Left ventricle myocardium inferior (tissue), 1 donor: ENCODE results near the gene MTX2. TPM values are rescaled to one million over a fixed set of nuclear protein-coding genes. Genes with fewer than 3 reads are reported as not detected.

Source experiments
- DNase-seq: peaks from one replicate; pipeline ENCODE4 v3.0.0-alpha.2; 2020
- H3K27ac ChIP-seq: fragments of 200-600 bp; replicated peaks from 2 replicates; pipeline ENCODE4 v1.8.0; 2021
- H3K27me3 ChIP-seq: fragments of 200-600 bp; 2 replicates; pipeline ENCODE4 v1.8.0; 2021; ENCODE audit warnings: low read depth
- H3K36me3 ChIP-seq: fragments of 200-600 bp; 2 replicates; pipeline ENCODE4 v1.8.0; 2021
- H3K4me1 ChIP-seq: fragments of 200-600 bp; 2 replicates; pipeline ENCODE4 v1.8.0; 2021
- H3K4me3 ChIP-seq: fragments of 200-600 bp; 2 replicates; pipeline ENCODE4 v1.8.0; 2021; ENCODE audit warnings: mild to moderate bottlenecking, moderate library complexity
- H3K9me3 ChIP-seq: fragments of 200-600 bp; replicated peaks from 2 replicates; pipeline ENCODE4 v1.8.0; 2021
- intact Hi-C: fragments of 100-400 bp; cut with micrococcal nuclease; formaldehyde crosslinking; loops from one replicate; pipeline ENCODE4 v1.11.0; 2022
- total RNA-seq: library from RNA; stranded (reverse); fragmentation: NEBNext Ultra II Directional; extraction: Animal tissue kit (Norgen Biotek cat#: 25700); gene quantifications from one replicate; pipeline ENCODE4 v1.2.1, GENCODE V29; 2021
- TF ChIP-seq, protein P1 (sequence below): fragments of 200-600 bp; IDR thresholded peaks from 2 replicates; pipeline ENCODE4 v1.8.0; 2021; ENCODE audit warnings: antibody characterized with exemption, mild to moderate bottlenecking, borderline replicate concordance
- donor health status: DM: no; HTN: yes; CAD: no; lungs with severe emphysema.

Gene MTX2
- total RNA-seq, 1 donor from 2014 or later, result 52.0 TPM

DNA sequence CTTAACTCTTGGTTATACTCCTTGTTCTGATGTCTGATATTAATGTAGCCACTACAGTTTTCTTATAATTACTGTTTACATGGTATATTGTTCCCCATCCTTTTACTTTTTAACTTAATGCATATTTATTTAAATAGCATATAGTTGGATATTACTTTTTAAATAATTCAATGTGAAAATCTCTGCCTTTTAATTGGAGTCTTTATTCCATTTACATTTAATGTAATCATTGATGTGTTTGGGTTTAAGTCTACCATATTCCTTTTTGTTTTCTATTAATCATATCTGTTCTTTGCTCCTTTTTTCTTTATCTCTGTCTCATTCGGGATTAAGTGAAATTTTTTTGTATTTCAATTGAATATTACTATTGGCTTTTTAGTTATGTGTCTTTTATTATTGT lies 109.1 kb downstream of the MTX2 start:
- TF ChIP-seq, protein P1, sequence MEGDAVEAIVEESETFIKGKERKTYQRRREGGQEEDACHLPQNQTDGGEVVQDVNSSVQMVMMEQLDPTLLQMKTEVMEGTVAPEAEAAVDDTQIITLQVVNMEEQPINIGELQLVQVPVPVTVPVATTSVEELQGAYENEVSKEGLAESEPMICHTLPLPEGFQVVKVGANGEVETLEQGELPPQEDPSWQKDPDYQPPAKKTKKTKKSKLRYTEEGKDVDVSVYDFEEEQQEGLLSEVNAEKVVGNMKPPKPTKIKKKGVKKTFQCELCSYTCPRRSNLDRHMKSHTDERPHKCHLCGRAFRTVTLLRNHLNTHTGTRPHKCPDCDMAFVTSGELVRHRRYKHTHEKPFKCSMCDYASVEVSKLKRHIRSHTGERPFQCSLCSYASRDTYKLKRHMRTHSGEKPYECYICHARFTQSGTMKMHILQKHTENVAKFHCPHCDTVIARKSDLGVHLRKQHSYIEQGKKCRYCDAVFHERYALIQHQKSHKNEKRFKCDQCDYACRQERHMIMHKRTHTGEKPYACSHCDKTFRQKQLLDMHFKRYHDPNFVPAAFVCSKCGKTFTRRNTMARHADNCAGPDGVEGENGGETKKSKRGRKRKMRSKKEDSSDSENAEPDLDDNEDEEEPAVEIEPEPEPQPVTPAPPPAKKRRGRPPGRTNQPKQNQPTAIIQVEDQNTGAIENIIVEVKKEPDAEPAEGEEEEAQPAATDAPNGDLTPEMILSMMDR, result no peak
- intact Hi-C loops, result no loop called here
- H3K27ac ChIP-seq, result no peak overlapping the region
- peaks cover 31% of the 10 kb centered on the region for H3K9me3 ChIP-seq
- no peak for DNase-seq
- H3K4me1 ChIP-seq, result no peaks in the 10 kb centered on the region
- no peak overlapping the region for H3K4me3 ChIP-seq
- H3K36me3 ChIP-seq, result no peaks in the 10 kb centered on the region
- H3K27me3 ChIP-seq, result no peaks in the 10 kb centered on the region

GRCh38 chr2:176380341-176380740 lies 111.1 kb downstream of the MTX2 start:
- Histone ChIP-seq H3K27me3 (peaks cover 3% of the 10 kb centered on the region), H3K9me3 (peaks cover 31% of the 10 kb centered on the region), H3K27ac (no peak overlapping the region), H3K4me1 (no peaks in the 10 kb centered on the region), H3K4me3 (no peak overlapping the region), H3K36me3 (no peaks in the 10 kb centered on the region)
- no peak for DNase-seq
- TF ChIP-seq, protein P1, result no peak
- intact Hi-C loops, result no loop called here

DNA sequence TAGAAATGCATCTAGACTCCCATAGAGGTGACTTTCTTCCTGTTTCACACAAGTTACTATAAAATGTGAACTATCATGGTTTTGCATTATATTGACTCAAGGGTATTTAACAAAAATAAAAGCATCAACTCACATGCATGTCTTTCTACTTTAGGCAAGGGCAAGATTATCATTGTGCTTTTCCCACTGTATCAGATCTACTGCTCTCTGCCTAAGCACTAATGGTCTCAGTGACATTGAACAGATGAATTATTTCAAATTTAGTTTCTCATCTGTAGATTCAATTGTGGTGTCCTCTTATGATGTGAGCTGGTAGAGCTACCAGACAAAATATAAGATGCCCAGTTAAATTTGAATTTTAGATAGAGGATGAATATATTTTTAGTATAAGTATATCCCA lies 113.9 kb downstream of the MTX2 start:
- TF ChIP-seq, protein P1, result no peak
- peaks cover 3% of the 10 kb centered on the region for H3K27me3 ChIP-seq
- no peaks in the 10 kb centered on the region for H3K36me3 ChIP-seq
- H3K9me3 ChIP-seq, result peaks cover 19% of the 10 kb centered on the region
- DNase-seq, result no peak
- H3K4me3 ChIP-seq, result no peak overlapping the region
- H3K4me1 ChIP-seq, result no peaks in the 10 kb centered on the region
- intact Hi-C loops, result no loop called here
- no peak overlapping the region for H3K27ac ChIP-seq

GRCh38 chr2:176383836-176384442 lies 114.7 kb downstream of the MTX2 start:
- TF ChIP-seq, protein P1, result no peak
- H3K9me3 ChIP-seq, result peaks cover 11% of the 10 kb centered on the region
- peaks cover 3% of the 10 kb centered on the region for H3K27me3 ChIP-seq
- H3K4me1 ChIP-seq, result no peaks in the 10 kb centered on the region
- H3K36me3 ChIP-seq, result no peaks in the 10 kb centered on the region
- DNase-seq, result no peak
- H3K27ac ChIP-seq, result no peak overlapping the region
- no peak overlapping the region for H3K4me3 ChIP-seq
- intact Hi-C loops, result no loop called here

DNA sequence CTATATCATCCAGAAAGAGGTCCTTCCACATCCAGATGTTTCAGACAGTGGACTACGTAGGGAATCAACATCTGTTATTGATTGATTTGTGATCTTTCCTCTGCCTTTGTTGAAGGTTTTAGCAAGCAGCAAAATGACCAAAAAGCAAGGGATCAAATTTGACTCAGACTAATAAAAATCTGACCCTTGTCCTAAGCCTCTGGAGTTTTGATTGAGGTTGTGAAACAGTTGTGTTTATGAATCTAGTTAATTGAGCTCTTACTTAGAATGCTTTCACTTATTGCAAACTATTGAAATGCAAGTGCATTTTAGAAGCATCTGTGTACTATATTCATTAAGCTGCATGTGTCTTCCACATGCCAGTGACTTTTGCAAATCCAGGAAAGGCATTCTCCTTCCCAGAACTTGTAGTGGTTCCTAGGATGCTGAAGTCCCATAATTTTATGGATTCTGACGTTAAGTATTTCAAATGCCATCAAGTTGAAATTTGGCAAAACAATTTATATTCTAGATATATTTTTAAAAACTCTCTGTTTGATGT lies 116.0 kb downstream of the MTX2 start:
- TF ChIP-seq, protein P1, result no peak
- Histone ChIP-seq H3K9me3 (no peaks in the 10 kb centered on the region), H3K27me3 (peaks cover 3% of the 10 kb centered on the region), H3K4me1 (no peaks in the 10 kb centered on the region), H3K27ac (no peak overlapping the region), H3K36me3 (no peaks in the 10 kb centered on the region), H3K4me3 (no peak overlapping the region)
- no peak for DNase-seq
- intact Hi-C loops, result no loop called here
